Activated CD4-positive, alpha-beta T cell treated with anti-CD3 and anti-CD28 coated beads for 36 hours (primary cell): ENCODE data around the gene NOL3. TPM values are rescaled to one million over a fixed set of nuclear protein-coding genes. Genes with fewer than 3 reads are reported as not detected.
A peak's percentile ranks its signal among the peaks of the same experiment; 100 is the strongest.

Source experiments
- ATAC-seq: fragments of 200-7000 bp; cut with Tn5 transposase; one replicate; pipeline ENCODE4 v1.10.0; 2021; ENCODE audit warnings: mild to moderate bottlenecking, moderate library complexity
- CTCF ChIA-PET: fragments of 350-600 bp; sonication (Branson Sonifier 250); formaldehyde crosslinking; loops from one replicate; lab custom pipeline; 2021; ENCODE audit warnings: antibody characterized with exemption; lab: Charles Lee
- POLR2A ChIA-PET: fragments of 350-600 bp; sonication (Branson Sonifier 250); formaldehyde crosslinking; loops from one replicate; lab custom pipeline; 2021; ENCODE audit warnings: antibody characterized with exemption, inconsistent platforms; lab: Charles Lee
- DNase-seq: peaks from one replicate; pipeline ENCODE4 v3.0.0-alpha.2; 2020
- H3K27ac Mint-ChIP-seq: one replicate; pipeline ENCODE4 v1.8.0; 2021; ENCODE audit warnings: mixed read lengths
- H3K27me3 Mint-ChIP-seq: one replicate; pipeline ENCODE4 v1.8.0; 2021; ENCODE audit warnings: mixed read lengths
- H3K36me3 Mint-ChIP-seq: one replicate; pipeline ENCODE4 v1.8.0; 2021; ENCODE audit warnings: low read depth, mixed read lengths
- H3K4me1 Mint-ChIP-seq: one replicate; pipeline ENCODE4 v1.8.0; 2021; ENCODE audit warnings: mixed read lengths
- H3K4me3 Mint-ChIP-seq: one replicate; pipeline ENCODE4 v1.8.0; 2021; ENCODE audit warnings: mild to moderate bottlenecking, moderate library complexity, mixed read lengths
- H3K9me3 Mint-ChIP-seq: one replicate; pipeline ENCODE4 v1.8.0; 2021; ENCODE audit warnings: low read depth, mixed read lengths
- intact Hi-C, 2 experiments: fragments of 100-400 bp; cut with DNase I in 1 of 2; cut with micrococcal nuclease in 1 of 2; formaldehyde crosslinking; loops; one replicate each; pipeline versions ENCODE4 v1.14.2 to v1.15.1; 2022 to 2024; cut with DNase I, micrococcal nuclease
- total RNA-seq, 2 experiments: library from RNA; stranded (reverse); gene quantifications; one replicate each; pipeline ENCODE4 v1.2.3, GENCODE V29; 2021

Gene NOL3
- total RNA-seq, 2 experiments from 2014 or later = 15.5 to 17.5 TPM

DNA sequence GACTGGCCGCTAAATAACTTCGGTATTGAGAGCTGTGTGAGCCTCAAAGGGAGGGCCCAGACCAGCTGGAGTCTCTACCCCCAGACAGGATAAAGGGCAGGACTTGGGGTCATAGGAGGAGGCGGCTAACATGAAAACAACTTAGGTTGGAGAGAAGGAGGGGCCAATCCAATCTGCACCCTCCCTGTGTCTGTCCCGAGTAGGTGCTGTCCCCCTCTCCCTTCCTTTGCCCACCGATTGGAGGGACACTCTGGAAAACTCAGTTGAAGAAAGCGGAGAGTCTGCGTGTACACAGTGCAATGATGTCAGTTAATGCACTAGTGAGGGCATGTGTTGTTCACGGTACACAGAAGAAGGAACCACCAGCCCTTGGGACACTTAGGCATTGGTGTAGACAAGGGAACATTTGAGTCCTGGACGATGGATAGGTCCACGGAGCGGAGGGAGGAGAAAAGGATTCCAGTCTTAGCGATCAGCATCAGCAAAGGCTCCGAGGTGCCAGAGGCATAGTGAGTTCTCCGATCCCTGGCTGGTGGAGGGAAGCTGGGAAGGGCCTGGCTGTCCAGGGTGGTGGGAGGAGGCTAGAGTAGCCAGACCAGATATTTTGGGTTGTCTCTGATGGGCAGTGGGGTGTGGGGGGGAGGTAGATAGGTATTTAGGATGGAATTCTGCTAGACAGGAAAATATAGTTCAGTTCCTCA lies 761 bp downstream of the NOL3 start:
- ChIA-PET POLR2A (no interaction called here), CTCF (interaction anchor here (0.9 to 1.4 kb wide), 5 partner anchors 14 to 154 kb away, joined by 3 to 6 read pairs (median 5); partner anchors contain the start of gene TMEM208)
- ATAC-seq = no peak
- no peak for DNase-seq
- Mint-ChIP-seq H3K4me3 (peak overlapping the region; percentile 70), H3K27ac (peak overlapping the region; percentile 47), H3K36me3 (peaks cover 4% of the 10 kb centered on the region), H3K27me3 (peaks cover 66% of the 10 kb centered on the region), H3K9me3 (no peaks in the 10 kb centered on the region), H3K4me1 (peaks cover 33% of the 10 kb centered on the region)
- intact Hi-C loops = loop anchor here in 1 of 2 experiments (1.0 kb wide), 1 partner anchor 12 kb away; the partner anchor contains the start of genes FBXL8 and TRADD

- intact Hi-C loops = no loop called here
- H3K27me3 Mint-ChIP-seq = peaks cover 59% of the 10 kb centered on the region
- POLR2A ChIA-PET = interaction anchor here (0.6 to 0.7 kb wide), 2 partner anchors 10 to 146 kb away, joined by 3 to 4 read pairs; no protein-coding TSS in a partner anchor
- H3K4me1 Mint-ChIP-seq = peaks cover 31% of the 10 kb centered on the region
- H3K36me3 Mint-ChIP-seq = peaks cover 5% of the 10 kb centered on the region
- DNase-seq = no peak
- peak overlapping the region; percentile 68 for H3K4me3 Mint-ChIP-seq
- H3K9me3 Mint-ChIP-seq = no peaks in the 10 kb centered on the region
- no peak for ATAC-seq
- peak overlapping the region; percentile 53 for H3K27ac Mint-ChIP-seq
- CTCF ChIA-PET = interaction anchor here (0.6 to 5.3 kb wide), 6 partner anchors 11 to 67 kb away, joined by 3 to 39 read pairs (median 4); partner anchors contain the start of gene HSF4
These were observed 3.0 kb downstream of the NOL3 start for GRCh38 chr16:67173323-67173722.

DNA sequence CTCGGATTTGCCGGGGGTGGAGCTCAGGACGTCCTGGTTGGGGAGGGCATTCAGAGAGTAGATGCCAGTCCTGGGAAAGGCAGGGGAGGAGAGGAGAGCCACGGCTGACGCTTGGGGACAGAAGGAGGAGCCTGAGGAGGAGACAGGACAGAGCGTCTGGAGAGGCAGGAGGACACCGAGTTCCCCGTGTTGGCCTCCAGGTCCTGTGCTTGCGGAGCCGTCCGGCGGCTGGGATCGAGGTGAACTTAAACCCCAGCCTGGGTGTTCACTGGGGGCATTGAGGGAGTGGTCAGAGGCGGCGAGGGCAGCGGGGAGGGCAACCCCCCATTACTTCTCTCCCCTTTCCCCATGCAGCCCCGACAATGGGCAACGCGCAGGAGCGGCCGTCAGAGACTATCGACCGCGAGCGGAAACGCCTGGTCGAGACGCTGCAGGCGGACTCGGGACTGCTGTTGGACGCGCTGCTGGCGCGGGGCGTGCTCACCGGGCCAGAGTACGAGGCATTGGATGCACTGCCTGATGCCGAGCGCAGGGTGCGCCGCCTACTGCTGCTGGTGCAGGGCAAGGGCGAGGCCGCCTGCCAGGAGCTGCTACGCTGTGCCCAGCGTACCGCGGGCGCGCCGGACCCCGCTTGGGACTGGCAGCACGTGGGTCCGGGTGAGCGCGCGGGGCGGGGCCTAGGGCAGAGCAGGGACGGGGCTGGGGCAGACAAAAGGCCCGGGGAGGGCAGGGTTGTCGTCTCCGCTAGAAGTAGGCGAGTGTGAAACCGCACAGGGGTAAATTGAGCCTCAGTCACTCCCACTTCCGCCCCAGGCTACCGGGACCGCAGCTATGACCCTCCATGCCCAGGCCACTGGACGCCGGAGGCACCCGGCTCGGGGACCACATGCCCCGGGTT lies 3.7 kb downstream of the NOL3 start:
- intact Hi-C loops = loop anchor here in 1 of 2 experiments (1.0 kb wide), 1 partner anchor 10 kb away; the partner anchor contains the start of gene HSF4
- peak overlapping the region; percentile 68 for H3K4me3 Mint-ChIP-seq
- CTCF ChIA-PET = interaction anchor here (0.6 to 5.3 kb wide), 6 partner anchors 12 to 156 kb away, joined by 3 to 39 read pairs (median 4); partner anchors contain the start of gene HSF4
- peak; percentile 50 for ATAC-seq
- POLR2A ChIA-PET = interaction anchor here (0.6 to 0.7 kb wide), 2 partner anchors 11 to 147 kb away, joined by 3 to 4 read pairs; no protein-coding TSS in a partner anchor
- H3K4me1 Mint-ChIP-seq = peaks cover 36% of the 10 kb centered on the region
- peaks cover 57% of the 10 kb centered on the region for H3K27me3 Mint-ChIP-seq
- DNase-seq = peak; percentile 79
- peak overlapping the region; percentile 53 for H3K27ac Mint-ChIP-seq
- peaks cover 7% of the 10 kb centered on the region for H3K36me3 Mint-ChIP-seq
- H3K9me3 Mint-ChIP-seq = no peaks in the 10 kb centered on the region

- no peaks in the 10 kb centered on the region for H3K9me3 Mint-ChIP-seq
- ATAC-seq (no peak), DNase-seq (no peak)
- intact Hi-C loops = loop anchor here in 1 of 2 experiments (1.0 kb wide), 1 partner anchor 10 kb away; the partner anchor contains the start of gene HSF4
- H3K4me1 Mint-ChIP-seq = peaks cover 34% of the 10 kb centered on the region
- H3K27ac Mint-ChIP-seq = no peak overlapping the region
- CTCF ChIA-PET = interaction anchor here (0.7 to 5.3 kb wide), 5 partner anchors 11 to 157 kb away, joined by 3 to 39 read pairs (median 6); partner anchors contain the start of gene HSF4
- H3K4me3 Mint-ChIP-seq = no peak overlapping the region
- peaks cover 55% of the 10 kb centered on the region for H3K27me3 Mint-ChIP-seq
- H3K36me3 Mint-ChIP-seq = peaks cover 7% of the 10 kb centered on the region
- POLR2A ChIA-PET = no interaction called here
These were observed 4.4 kb downstream of the NOL3 start for GRCh38 chr16:67174706-67175231.

DNA sequence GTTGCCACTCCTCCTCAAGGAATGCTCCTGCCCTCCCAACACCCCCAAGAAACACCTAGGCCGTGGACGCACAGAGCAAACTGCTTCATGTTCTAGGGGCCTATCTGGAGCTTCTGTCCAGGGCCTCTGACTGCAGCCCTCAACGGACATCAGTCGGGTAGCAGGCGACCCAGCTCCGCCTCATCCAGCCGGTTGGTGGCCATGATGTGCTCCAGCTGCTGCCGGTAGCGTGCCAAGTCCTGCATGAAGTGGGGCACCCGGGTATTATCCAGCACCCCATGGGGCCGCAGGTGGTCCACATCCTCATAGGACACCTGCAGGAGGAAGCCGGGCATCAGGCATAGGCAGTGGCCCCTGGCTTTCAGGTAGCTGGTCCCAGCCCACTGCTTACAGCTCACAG lies 6.3 kb downstream of the NOL3 start:
- ChIA-PET CTCF (interaction anchor here (0.6 to 5.3 kb wide), 12 partner anchors 8 to 271 kb away, joined by 3 to 39 read pairs (median 5); partner anchors contain the start of gene HSF4), POLR2A (interaction anchor here (0.6 kb wide), 1 partner anchor 9 kb away, joined by 3 read pairs; no protein-coding TSS in a partner anchor)
- Mint-ChIP-seq H3K4me1 (peaks cover 24% of the 10 kb centered on the region), H3K27me3 (peaks cover 45% of the 10 kb centered on the region), H3K4me3 (no peak overlapping the region), H3K9me3 (no peaks in the 10 kb centered on the region), H3K27ac (no peak overlapping the region), H3K36me3 (peaks cover 3% of the 10 kb centered on the region)
- ATAC-seq (no peak), DNase-seq (no peak)
- intact Hi-C loops = no loop called here

DNA sequence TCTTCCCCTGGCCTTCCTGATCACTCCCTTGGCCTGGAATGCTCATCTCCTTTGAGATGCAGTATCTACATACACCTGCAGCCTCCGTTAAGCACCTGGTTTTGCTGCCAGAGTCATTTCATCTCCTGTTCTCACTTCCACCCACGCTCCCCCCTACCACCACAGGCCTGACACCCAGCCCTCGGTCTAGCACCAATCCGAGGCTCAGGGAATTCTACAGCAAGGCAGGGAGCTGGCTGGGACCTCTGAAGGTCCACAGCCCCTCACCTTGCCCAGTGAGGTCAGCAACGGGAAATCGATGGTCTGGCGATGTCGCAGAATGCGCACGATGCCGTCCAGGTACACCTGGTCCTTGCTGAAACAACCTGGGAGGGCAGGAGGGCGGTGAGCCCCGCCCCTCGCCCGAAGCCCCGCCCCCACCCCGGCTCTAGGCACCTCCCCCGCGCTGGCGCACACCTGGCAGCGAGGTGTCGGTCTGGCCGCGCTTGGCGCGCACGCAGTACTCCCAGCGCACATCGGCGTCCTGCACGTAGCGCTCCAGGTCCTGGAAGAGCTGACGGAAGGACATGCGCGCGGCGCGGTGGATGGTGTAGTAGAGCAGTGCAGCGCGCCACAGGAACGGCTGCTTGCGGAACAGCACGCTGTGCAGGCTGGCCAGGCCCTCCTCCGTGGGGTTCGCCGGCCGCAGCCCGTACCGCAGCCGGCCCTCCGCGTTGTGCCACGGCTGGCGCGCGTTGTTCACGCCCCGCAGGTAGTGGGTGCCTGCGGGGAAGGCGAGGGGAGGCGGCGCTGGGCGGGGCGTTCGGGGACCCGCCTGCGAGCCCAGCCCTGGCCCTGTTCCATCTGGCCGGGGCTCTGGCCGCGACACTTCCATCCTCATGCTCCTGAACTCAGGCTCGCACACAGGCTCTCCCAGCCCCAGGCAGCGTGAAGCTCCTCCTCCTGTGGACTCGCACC lies 7.7 kb downstream of the NOL3 start:
- POLR2A ChIA-PET = interaction anchor here (0.8 kb wide), 1 partner anchor 17 kb away, joined by 3 read pairs; no protein-coding TSS in a partner anchor

DNA sequence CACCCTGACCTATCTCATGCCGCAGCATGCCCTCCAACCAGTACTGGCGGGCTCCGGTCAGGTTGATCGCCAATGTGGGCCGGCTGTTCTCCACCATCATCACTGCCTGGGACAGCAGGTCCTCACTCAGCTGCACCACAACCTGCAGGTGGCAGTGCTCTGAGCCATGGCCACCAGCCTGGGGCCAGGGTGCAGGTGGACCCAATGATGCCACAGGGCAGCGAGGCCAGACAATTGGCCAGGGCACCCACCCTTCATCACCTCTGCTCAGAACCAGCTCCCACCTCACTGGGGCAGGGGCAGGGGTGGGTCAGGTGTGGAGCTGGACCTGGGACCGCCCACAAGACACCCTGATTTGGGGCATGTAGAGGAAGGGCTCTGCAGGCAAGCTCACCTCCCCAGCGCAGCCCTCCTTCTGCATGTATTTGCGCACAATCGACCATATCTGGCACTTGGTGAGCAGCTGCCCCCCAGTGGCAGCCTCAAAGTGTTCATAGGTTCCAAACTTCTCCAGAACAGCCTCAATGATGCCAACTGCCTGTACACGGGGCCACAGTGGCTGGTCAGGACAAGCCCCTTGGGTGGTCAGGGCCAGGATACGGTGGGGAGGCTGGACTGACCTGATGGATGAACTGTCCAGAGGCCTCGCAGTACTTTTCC lies 9.2 kb downstream of the NOL3 start:
- no peak overlapping the region for H3K27ac Mint-ChIP-seq
- peaks cover 14% of the 10 kb centered on the region for H3K4me1 Mint-ChIP-seq
- no peak for ATAC-seq
- CTCF ChIA-PET = interaction anchor here (1.0 kb wide), 1 partner anchor 119 kb away, joined by 3 read pairs; no protein-coding TSS in a partner anchor
- no peak overlapping the region for H3K4me3 Mint-ChIP-seq
- H3K27me3 Mint-ChIP-seq = peaks cover 26% of the 10 kb centered on the region
- DNase-seq = peak; percentile 57
- intact Hi-C loops = loop anchor here in 1 of 2 experiments (10.0 kb wide), 1 partner anchor 905 kb away; the partner anchor contains the start of gene NFATC3
- H3K36me3 Mint-ChIP-seq = peaks cover 3% of the 10 kb centered on the region
- POLR2A ChIA-PET = no interaction called here
- H3K9me3 Mint-ChIP-seq = no peaks in the 10 kb centered on the region

More for the DNA sequence above, 7.7 kb downstream of the NOL3 start:
- peaks cover 24% of the 10 kb centered on the region for H3K4me1 Mint-ChIP-seq
- CTCF ChIA-PET = interaction anchor here (1.0 to 5.3 kb wide), 7 partner anchors 7 to 270 kb away, joined by 4 to 39 read pairs (median 5); partner anchors contain the start of genes EXOC3L1 and HSF4
- ATAC-seq (peak; percentile 72), DNase-seq (peak; percentile 85)
- H3K36me3 Mint-ChIP-seq = peaks cover 3% of the 10 kb centered on the region
- H3K4me3 Mint-ChIP-seq = peak overlapping the region; percentile 43
- peaks cover 37% of the 10 kb centered on the region for H3K27me3 Mint-ChIP-seq
- H3K9me3 Mint-ChIP-seq = no peaks in the 10 kb centered on the region
- H3K27ac Mint-ChIP-seq = no peak overlapping the region
- intact Hi-C loops = no loop called here

DNA sequence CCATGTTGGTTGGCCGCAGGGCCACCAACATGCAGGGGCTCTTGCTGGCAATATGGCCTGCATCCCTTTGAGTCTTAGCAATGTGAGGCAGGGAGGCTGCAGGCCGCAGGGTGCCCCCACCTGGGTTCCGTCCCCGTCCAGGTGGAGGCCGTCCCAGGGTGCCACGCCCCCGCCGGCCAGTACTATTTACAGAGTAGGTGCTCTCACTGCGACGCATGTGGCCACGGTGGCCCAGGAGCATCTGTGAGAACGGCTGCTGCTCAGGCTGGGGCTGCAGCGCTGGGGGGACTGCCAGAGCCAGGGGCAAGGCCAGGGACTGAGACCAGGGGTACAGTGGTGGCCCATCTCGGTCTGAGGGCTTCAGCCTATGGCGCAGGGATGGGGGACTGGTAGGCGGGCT lies 9.8 kb downstream of the NOL3 start:
- Mint-ChIP-seq H3K4me1 (peaks cover 18% of the 10 kb centered on the region), H3K27ac (no peak overlapping the region), H3K36me3 (peaks cover 3% of the 10 kb centered on the region), H3K4me3 (no peak overlapping the region), H3K27me3 (peaks cover 28% of the 10 kb centered on the region), H3K9me3 (no peaks in the 10 kb centered on the region)
- ATAC-seq (no peak), DNase-seq (no peak)
- POLR2A ChIA-PET = no interaction called here
- intact Hi-C loops = loop anchor here in 1 of 2 experiments (10.0 kb wide), 1 partner anchor 905 kb away; the partner anchor contains the start of gene NFATC3
- CTCF ChIA-PET = interaction anchor here (1.0 kb wide), 1 partner anchor 120 kb away, joined by 3 read pairs; no protein-coding TSS in a partner anchor

DNA sequence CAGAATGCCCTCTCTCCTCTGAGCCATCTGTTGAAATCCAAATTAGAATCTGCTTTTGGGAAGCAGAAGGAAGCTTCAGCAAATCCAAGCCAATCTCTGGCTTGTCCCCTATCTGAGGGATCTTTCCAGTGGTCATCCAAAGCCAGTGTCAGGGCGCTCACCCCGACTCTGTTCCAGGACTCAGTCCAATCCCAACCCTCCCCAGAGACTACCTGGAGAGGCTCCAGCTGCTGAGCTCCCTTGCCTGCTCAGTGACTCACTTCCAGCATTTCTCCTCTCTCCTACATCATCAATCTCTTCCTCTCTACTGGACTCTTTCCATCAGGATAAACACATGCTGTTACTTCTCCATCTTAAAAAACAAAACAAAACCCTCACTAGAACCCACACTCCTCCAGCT lies 11.0 kb downstream of the NOL3 start:
- Mint-ChIP-seq H3K9me3 (no peaks in the 10 kb centered on the region), H3K27ac (no peak overlapping the region), H3K27me3 (peaks cover 24% of the 10 kb centered on the region), H3K4me3 (no peak overlapping the region), H3K4me1 (peaks cover 23% of the 10 kb centered on the region), H3K36me3 (peaks cover 3% of the 10 kb centered on the region)
- ATAC-seq (no peak), DNase-seq (no peak)
- ChIA-PET CTCF (interaction anchor here (0.9 to 2.3 kb wide), 4 partner anchors 9 to 164 kb away, joined by 3 to 7 read pairs (median 3); no protein-coding TSS in a partner anchor), POLR2A (no interaction called here)
- intact Hi-C loops = loop anchor here in 1 of 2 experiments (10.0 kb wide), 1 partner anchor 903 kb away; the partner anchor contains the start of gene NFATC3
